Skin of body (tissue), 2 donors: ENCODE data around the gene GRIP2. TPM values are rescaled to one million over a fixed set of nuclear protein-coding genes. Genes with fewer than 3 reads are reported as not detected.

ENCODE experiments used
- DNase-seq: peaks from one replicate; lab custom pipeline; 2025; lab: John Stamatoyannopoulos, UW
- total RNA-seq: library from RNA; depleted of rRNA; stranded (reverse); fragments of >200 nt; gene quantifications from one replicate; pipeline ENCODE4 v1.2.3, GENCODE V29; 2014

The GRIP2 gene
- 2.4 TPM for total RNA-seq

- no peak for DNase-seq
Measured at GRCh38 chr3:14539742-14540491, at the start of gene GRIP2. Gene GRIP2, minus strand, starts transcription at chr3:14540342. Its CDS starts 34 bp downstream, at chr3:14540308.

GRCh38 chr3:14588425-14589112 lies 48.4 kb upstream of the GRIP2 start:
- DNase-seq = no peak

- no peak for DNase-seq
Measured at GRCh38 chr3:14587740-14588360, 47.7 kb upstream of the GRIP2 start.

GRCh38 chr3:14586611-14587010 lies 46.5 kb upstream of the GRIP2 start:
- no peak for DNase-seq

- no peak for DNase-seq
Measured at GRCh38 chr3:14583548-14584091, 43.5 kb upstream of the GRIP2 start.

- no peak for DNase-seq
Measured at GRCh38 chr3:14582045-14582410, 41.9 kb upstream of the GRIP2 start.

GRCh38 chr3:14581334-14582044 lies 41.3 kb upstream of the GRIP2 start:
- no peak for DNase-seq

- DNase-seq = no peak
Measured at GRCh38 chr3:14577897-14578296, 37.8 kb upstream of the GRIP2 start.

- DNase-seq = no peak
Measured at GRCh38 chr3:14576163-14576562, 36.0 kb upstream of the GRIP2 start.

- DNase-seq = no peak
Measured at GRCh38 chr3:14574183-14574582, 34.0 kb upstream of the GRIP2 start.

- DNase-seq = no peak
Measured at GRCh38 chr3:14573706-14574105, 33.6 kb upstream of the GRIP2 start.

- DNase-seq = no peak
Measured at GRCh38 chr3:14570864-14571263, 30.7 kb upstream of the GRIP2 start.

- DNase-seq = no peak
Measured at GRCh38 chr3:14570089-14570488, 29.9 kb upstream of the GRIP2 start.

GRCh38 chr3:14569474-14570000 lies 29.4 kb upstream of the GRIP2 start:
- no peak for DNase-seq

- no peak for DNase-seq
Measured at GRCh38 chr3:14568269-14568668, 28.1 kb upstream of the GRIP2 start.

GRCh38 chr3:14566812-14567211 lies 26.7 kb upstream of the GRIP2 start:
- no peak for DNase-seq

GRCh38 chr3:14565868-14566588 lies 25.9 kb upstream of the GRIP2 start:
- no peak for DNase-seq

- DNase-seq = no peak
Measured at GRCh38 chr3:14564741-14565140, 24.6 kb upstream of the GRIP2 start.

GRCh38 chr3:14563946-14564539 lies 23.9 kb upstream of the GRIP2 start:
- DNase-seq = no peak

- no peak for DNase-seq
Measured at GRCh38 chr3:14562121-14562890, 22.2 kb upstream of the GRIP2 start.
